Nucleus accumbens (tissue), 56 donors: ENCODE results near the gene CD74.

Experiments used
- DNase-seq, 56 donors: peaks; one replicate each; lab custom pipeline; 2025; lab: John Stamatoyannopoulos, UW

Gene CD74

GRCh38 chr5:150374651-150375050 is 38.1 kb downstream of the CD74 start:
- no peak for DNase-seq

GRCh38 chr5:150372639-150373038 is 40.1 kb downstream of the CD74 start:
- no peak for DNase-seq

DNA sequence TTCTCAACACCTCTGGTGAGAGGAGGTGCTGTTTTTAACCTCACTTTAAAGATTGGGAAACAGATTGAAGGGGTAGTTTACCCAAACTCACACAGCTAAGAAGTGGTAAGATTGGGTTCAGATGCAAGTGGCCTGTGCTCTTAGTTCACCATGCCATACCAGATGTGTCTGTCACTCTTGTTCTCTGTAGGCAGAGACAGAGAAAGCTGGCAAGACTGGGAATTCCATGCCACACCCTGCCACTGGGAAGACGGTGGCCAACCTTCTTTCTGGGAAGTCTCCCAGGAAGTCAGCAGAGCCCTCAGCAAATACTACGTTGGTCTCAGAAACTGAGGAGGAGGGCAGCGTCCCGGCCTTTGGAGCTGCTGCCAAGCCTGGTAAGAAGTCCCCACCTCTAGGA is 44.2 kb downstream of the CD74 start:
- DNase-seq = no peak

DNA sequence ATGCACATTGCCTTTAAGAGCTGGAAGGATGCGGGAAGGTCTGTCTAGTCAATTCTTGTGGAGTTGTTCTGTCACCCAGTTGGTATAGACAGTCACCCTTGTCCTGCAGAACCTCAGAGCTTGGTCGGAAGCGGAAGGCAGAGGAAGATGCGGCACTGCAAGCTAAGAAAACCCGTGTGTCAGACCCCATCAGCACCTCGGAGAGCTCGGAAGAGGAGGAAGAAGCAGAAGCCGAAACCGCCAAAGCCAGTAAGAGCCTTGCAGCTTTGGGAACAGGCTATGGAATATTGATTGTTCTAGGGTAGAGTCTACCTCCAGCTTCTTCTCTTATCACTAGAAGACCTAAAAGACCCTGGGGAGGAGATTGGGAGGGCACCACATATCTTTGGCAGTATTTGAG is 48.7 kb downstream of the CD74 start:
- no peak for DNase-seq

- DNase-seq = no peak
Measured at GRCh38 chr5:150363185-150363584, 49.5 kb downstream of the CD74 start.

GRCh38 chr5:150361301-150361700 is 51.4 kb downstream of the CD74 start:
- no peak for DNase-seq

DNA sequence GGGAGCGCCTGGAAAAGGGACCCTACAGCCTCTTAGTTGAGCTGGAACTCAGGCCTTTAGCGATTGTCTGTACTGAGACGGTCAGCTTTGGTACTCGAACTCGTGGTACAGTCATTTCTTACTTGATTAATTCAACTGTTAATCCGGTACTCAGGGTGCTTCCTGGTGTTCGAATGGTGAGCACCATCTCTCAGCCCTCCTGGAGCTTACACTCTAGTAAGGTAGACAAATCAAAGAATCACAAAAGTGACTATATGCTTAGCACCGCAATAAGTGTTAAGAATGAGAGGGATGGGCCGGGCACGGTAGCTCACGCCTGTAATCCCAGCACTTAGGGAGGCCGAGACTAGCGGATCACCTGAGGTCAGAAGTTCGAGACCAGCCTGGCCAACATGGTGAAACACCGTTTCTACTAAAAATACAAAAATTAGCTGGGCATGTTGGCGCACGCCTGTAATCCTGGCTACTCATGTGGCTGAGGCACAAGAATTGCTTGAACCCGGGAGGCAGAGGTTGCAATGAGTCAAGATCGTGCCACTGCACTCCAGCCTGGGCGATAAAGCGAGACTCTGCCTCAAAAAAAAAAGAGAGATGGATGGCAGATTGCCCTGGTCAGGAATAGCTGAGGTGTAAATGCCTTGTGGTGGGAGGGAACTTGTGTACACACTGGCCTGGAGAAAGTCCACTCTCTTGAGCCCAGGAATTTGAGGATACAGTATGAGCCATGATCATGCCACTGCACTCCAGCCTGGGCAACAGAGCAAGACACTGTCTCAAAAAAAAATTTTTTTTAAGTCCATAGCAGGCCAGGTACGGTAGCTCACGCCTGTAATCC is 54.2 kb downstream of the CD74 start:
- DNase-seq = no peak

GRCh38 chr5:150357326-150358260 is 55.1 kb downstream of the CD74 start, which contains the start of gene TCOF1:
Gene TCOF1 (plus strand): TSS chr5:150357697. CDS start chr5:150357747, 50 bp downstream.
- peak; percentile 61 to 99 (median 92) for DNase-seq

DNA sequence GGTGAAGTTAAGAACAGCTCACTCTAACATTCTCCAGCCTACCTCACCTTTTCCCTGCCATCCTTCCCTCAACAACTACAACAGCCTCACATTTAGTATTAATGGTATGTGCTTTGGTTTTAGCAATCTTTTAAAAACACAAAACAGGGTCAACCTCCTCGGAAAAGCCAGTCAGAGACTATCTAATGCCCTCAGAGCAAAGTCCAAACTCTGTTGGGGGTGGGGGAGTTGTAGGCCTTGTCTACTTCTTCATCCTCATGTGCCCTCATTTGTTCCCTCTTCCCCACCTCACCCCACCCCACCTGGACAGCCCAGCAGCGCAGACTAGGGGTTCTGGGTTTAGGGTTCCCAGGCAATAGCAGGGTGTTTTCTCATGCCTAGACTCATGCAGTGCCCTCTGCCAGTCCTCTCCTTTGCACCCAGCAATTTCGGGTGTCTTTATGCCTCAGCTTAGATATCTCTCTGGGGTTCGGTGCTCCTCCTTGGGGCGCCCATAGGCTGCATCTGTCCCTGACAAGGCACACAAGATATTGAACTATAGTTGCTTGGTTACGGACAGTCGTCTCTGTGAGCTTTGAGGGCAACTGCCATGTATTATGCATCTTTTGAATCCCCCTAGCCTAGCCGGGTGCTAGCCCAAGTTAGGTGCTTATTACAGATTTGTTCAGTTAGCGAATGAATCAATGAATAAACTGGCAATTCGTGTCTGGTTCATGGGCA is 56.0 kb downstream of the CD74 start:
- no peak for DNase-seq

- no peak for DNase-seq
Measured at GRCh38 chr5:150355791-150356190, 56.9 kb downstream of the CD74 start.

- DNase-seq = no peak
Measured at GRCh38 chr5:150353032-150353675, 59.6 kb downstream of the CD74 start.

GRCh38 chr5:150352244-150353031 is 60.3 kb downstream of the CD74 start:
- no peak for DNase-seq
